SK-N-SH (cell line): ENCODE results near the gene RBM19. TPM values are rescaled to one million over a fixed set of nuclear protein-coding genes. Genes with fewer than 3 reads are reported as not detected.

Experiments used
- CTCF ChIA-PET: fragments of 300-600, 350-600 bp; formaldehyde crosslinking; extraction: SDS; loops from one replicate; lab custom pipeline; 2021; lab: Yijun Ruan, JAX
- POLR2A ChIA-PET: fragments of 350-600 bp; sonication (Branson Sonifier 250); formaldehyde crosslinking; extraction: SDS; loops from one replicate; lab custom pipeline; 2020; ENCODE audit warnings: antibody characterized with exemption, inconsistent platforms; lab: Yijun Ruan, JAX
- DNase-seq: peaks from one replicate; pipeline ENCODE4 v3.0.0; 2012
- H2AFZ ChIP-seq: fragments of 200-600 bp; sonication (generic); 2 replicates; pipeline ENCODE4 v1.8.1; 2016; ENCODE audit warnings: antibody characterized with exemption, mild to moderate bottlenecking, low read depth
- H3F3A ChIP-seq: fragments of 200-600 bp; sonication (generic); replicated peaks from 2 replicates; pipeline ENCODE3; 2016; ENCODE audit warnings: antibody characterized with exemption, mild to moderate bottlenecking; ENCODE audit not compliant: insufficient read depth
- H3K27ac ChIP-seq, 2 experiments: fragments of 200-500 bp in 1 of 2; fragments of 200-600 bp in 1 of 2; sonication (Bioruptor generic) in 1 of 2; sonication (generic), shearing (Covaris generic) in 1 of 2; 2 replicates each; pipeline versions ENCODE4 v1.5.1 to v1.6.1; 2014 to 2016; ENCODE audit warnings: low read depth in 2 of 2, inconsistent platforms in 1 of 2, low read length in 1 of 2, mild to moderate bottlenecking in 1 of 2, mixed read lengths in 1 of 2
- H3K27me3 ChIP-seq: fragments of 200-600 bp; sonication (generic), shearing (Covaris generic); 2 replicates; pipeline ENCODE4 v1.6.1; 2016; ENCODE audit warnings: mixed run types; ENCODE audit not compliant: insufficient read depth
- H3K36me3 ChIP-seq, 2 experiments: fragments of 200-500 bp in 1 of 2; fragments of 200-600 bp in 1 of 2; sonication (Bioruptor generic) in 1 of 2; sonication (generic) in 1 of 2; replicated peaks in 1 of 2; 2 replicates each; pipeline versions ENCODE3 to v1.5.1; 2014 to 2016; ENCODE audit warnings: low read length in 1 of 2, mild to moderate bottlenecking in 1 of 2; ENCODE audit not compliant: insufficient read depth in 2 of 2, control insufficient read depth in 1 of 2
- H3K4me1 ChIP-seq, 2 experiments: fragments of 200-500 bp in 1 of 2; fragments of 200-600 bp in 1 of 2; sonication (Bioruptor generic) in 1 of 2; sonication (generic), shearing (Covaris generic) in 1 of 2; 2 replicates each; pipeline versions ENCODE4 v1.5.1 to v1.6.1; 2014 to 2016; ENCODE audit warnings: low read depth in 1 of 2, low read length in 1 of 2, mixed run types in 1 of 2; ENCODE audit not compliant: insufficient read depth in 2 of 2, control insufficient read depth in 1 of 2
- H3K4me2 ChIP-seq: fragments of 200-600 bp; sonication (generic), shearing (Covaris generic); 2 replicates; pipeline ENCODE4 v1.6.1; 2017; ENCODE audit warnings: mixed run types
- H3K4me3 ChIP-seq, 2 experiments: fragments of 200-500 bp in 1 of 2; fragments of 200-600 bp in 1 of 2; sonication (Bioruptor generic) in 1 of 2; sonication (generic), shearing (Covaris generic) in 1 of 2; 2 replicates each; pipeline versions ENCODE4 v1.5.1 to v1.8.1; 2014 to 2016; ENCODE audit warnings: low read depth in 2 of 2, inconsistent platforms in 1 of 2, low read length in 1 of 2, mild to moderate bottlenecking in 1 of 2, mixed read lengths in 1 of 2, moderate library complexity in 1 of 2
- H3K79me2 ChIP-seq: fragments of 200-600 bp; sonication (generic); 2 replicates; pipeline ENCODE4 v1.8.1; 2017; ENCODE audit warnings: mild to moderate bottlenecking; ENCODE audit not compliant: insufficient read depth
- H3K9ac ChIP-seq: fragments of 200-600 bp; sonication (generic); 2 replicates; pipeline ENCODE4 v1.6.1; 2017; ENCODE audit warnings: mixed run types
- H3K9me2 ChIP-seq: fragments of 200-600 bp; sonication (generic); 2 replicates; pipeline ENCODE4 v1.6.1; 2017; ENCODE audit warnings: mixed run types
- H3K9me3 ChIP-seq: fragments of 200-600 bp; sonication (generic); 2 replicates; pipeline ENCODE4 v1.6.1; 2017; ENCODE audit warnings: mixed run types, mild to moderate bottlenecking, moderate library complexity
- H4K20me1 ChIP-seq: fragments of 200-600 bp; sonication (generic); 2 replicates; pipeline ENCODE4 v1.6.1; 2017; ENCODE audit warnings: mild to moderate bottlenecking, mixed run types; ENCODE audit not compliant: insufficient read depth
- CTCF ChIP-seq: fragments of 200-600 bp; sonication (generic); IDR thresholded peaks from 2 replicates; pipeline ENCODE4 v1.6.1; 2017; ENCODE audit warnings: antibody characterized with exemption, mild to moderate bottlenecking, moderate library complexity
- ELF1 ChIP-seq: IDR thresholded peaks from 2 replicates; pipeline ENCODE4 v1.4.0; 2012
- EP300 ChIP-seq, 2 experiments: IDR thresholded peaks; 2 replicates each; pipeline versions ENCODE4 v1.4.0 to v1.6.1; 2012; ENCODE audit warnings: borderline replicate concordance in 1 of 2, low read depth in 1 of 2, low read length in 1 of 2
- FOSL2 ChIP-seq: IDR thresholded peaks from 2 replicates; pipeline ENCODE4 v1.4.0; 2012; ENCODE audit warnings: low read depth, mild to moderate bottlenecking, moderate library complexity, borderline replicate concordance
- GABPA ChIP-seq: IDR thresholded peaks from 2 replicates; pipeline ENCODE4 v1.4.0; 2012; ENCODE audit warnings: low read depth, mild to moderate bottlenecking
- IRF3 ChIP-seq: fragments of 150-350 bp; IDR thresholded peaks from 2 replicates; pipeline ENCODE4 v1.6.1; 2016; ENCODE audit warnings: mild to moderate bottlenecking, low read depth, low read length
- JUND ChIP-seq: IDR thresholded peaks from 2 replicates; pipeline ENCODE4 v1.4.0; 2012
- MEF2A ChIP-seq: IDR thresholded peaks from 2 replicates; pipeline ENCODE4 v1.4.0; 2012; ENCODE audit warnings: low read depth, borderline replicate concordance
- NFIC ChIP-seq: IDR thresholded peaks from 2 replicates; pipeline ENCODE4 v1.4.0; 2012; ENCODE audit warnings: borderline replicate concordance
- NRF1 ChIP-seq: IDR thresholded peaks from 2 replicates; pipeline ENCODE4 v1.6.1; 2012; ENCODE audit warnings: low read depth, mild to moderate bottlenecking, low read length
- PBX3 ChIP-seq: IDR thresholded peaks from 2 replicates; pipeline ENCODE4; 2012
- POLR2AphosphoS5 ChIP-seq: IDR thresholded peaks from 2 replicates; pipeline ENCODE4 v1.6.1; 2012; ENCODE audit warnings: low read depth, low read length
- RCOR1 ChIP-seq: fragments of 150-350 bp; IDR thresholded peaks from 2 replicates; pipeline ENCODE4 v1.6.1; 2017; ENCODE audit warnings: antibody characterized with exemption, low read length
- RFX5 ChIP-seq: IDR thresholded peaks from 2 replicates; pipeline ENCODE4 v1.6.1; 2012; ENCODE audit warnings: mild to moderate bottlenecking, improper control_type of control experiment, low read length
- SIN3A ChIP-seq: IDR thresholded peaks from 2 replicates; pipeline ENCODE4 v1.6.1; 2012; ENCODE audit warnings: low read depth, mild to moderate bottlenecking, low read length, moderate library complexity, borderline replicate concordance
- TCF12 ChIP-seq: IDR thresholded peaks from 2 replicates; pipeline ENCODE4 v1.4.0; 2012
- TEAD4 ChIP-seq: IDR thresholded peaks from 2 replicates; pipeline ENCODE4 v1.4.0; 2012; ENCODE audit warnings: mild to moderate bottlenecking, borderline replicate concordance; ENCODE audit not compliant: insufficient read depth
- USF2 ChIP-seq: fragments of 150-350 bp; IDR thresholded peaks from 2 replicates; pipeline ENCODE4 v1.6.1; 2017; ENCODE audit warnings: antibody characterized with exemption, low read length, low read depth, borderline replicate concordance
- YY1 ChIP-seq: IDR thresholded peaks from 2 replicates; pipeline ENCODE4 v1.4.0; 2012; ENCODE audit warnings: low read depth, mild to moderate bottlenecking
- WGBS: methylation state at CpG from one replicate; pipeline ENCODE4 v1.1.6; 2017; ENCODE audit warnings: low lambda C conversion rate; 5-methylcytosine and 5-hydroxymethylcytosine counted together
- polyA plus RNA-seq, 3 experiments: library from polyadenylated mRNA; depleted of rRNA; stranded (reverse); fragments of >200 nt; gene quantifications; 2 replicates each; pipeline ENCODE4 v1.2.3, GENCODE V29; 2012

The RBM19 gene
- polyA plus RNA-seq, 1 of the 3 experiments (the other 2 are of a cell fraction): 16.6 TPM

GRCh38 chr12:113905829-113906228, 60.3 kb downstream of the RBM19 start:
- Histone ChIP-seq H3K4me2 (no peak overlapping the region), H4K20me1 (no peaks in the 10 kb centered on the region), H3K4me3 (no peak overlapping the region), H3K9ac (no peak overlapping the region), H2AFZ (no peak overlapping the region), H3K27me3 (no peaks in the 10 kb centered on the region), H3K79me2 (no peaks in the 10 kb centered on the region), H3K27ac (no peak overlapping the region), H3F3A (peaks cover 8% of the 10 kb centered on the region), H3K9me2 (no peaks in the 10 kb centered on the region), H3K9me3 (no peaks in the 10 kb centered on the region), H3K36me3 (peaks cover 8 to 11% of the 10 kb centered on the region in 2 experiments), H3K4me1 (0 out of 4 replicates have a peak, but pooled peaks cover 0 to 5% of the 10 kb centered on the region in 2 experiments)
- ChIA-PET CTCF (no interaction called here), POLR2A (no interaction called here)
- 89% methylated on average over 4 of the region's 4 CpGs for WGBS
- TF ChIP-seq MEF2A (no peak), IRF3 (no peak), TEAD4 (no peak), FOSL2 (no peak), EP300 (IDR thresholded peaks at IDR 0.05; ENCODE audit: borderline replicate concordance in 1 of 2, low read depth in 1 of 2, low read length in 1 of 2) (no peak)
- DNase-seq: no peak

- no peaks in the 10 kb centered on the region for H4K20me1 ChIP-seq
- no peak overlapping the region for H2AFZ ChIP-seq
- no peak overlapping the region for H3K4me3 ChIP-seq
- no peak overlapping the region for H3K4me2 ChIP-seq
- ChIA-PET POLR2A (interaction anchor here (0.6 kb wide), 1 partner anchor 17 kb away, joined by 3 read pairs; no protein-coding TSS in a partner anchor), CTCF (interaction anchor here (1.2 to 2.5 kb wide), 2 partner anchors 9 to 66 kb away, joined by 4 to 8 read pairs; no protein-coding TSS in a partner anchor)
- peaks cover 8% of the 10 kb centered on the region for H3F3A ChIP-seq
- H3K79me2 ChIP-seq: no peaks in the 10 kb centered on the region
- H3K9me2 ChIP-seq: no peaks in the 10 kb centered on the region
- no peak overlapping the region for H3K9ac ChIP-seq
- H3K4me1 ChIP-seq: 0 out of 4 replicates have a peak, but pooled peaks cover 0 to 5% of the 10 kb centered on the region in 2 experiments
- no peaks in the 10 kb centered on the region for H3K27me3 ChIP-seq
- 0 out of 4 replicates have a peak overlapping the region, but pooled peaks of 1 of the 2 experiments have one; percentile 2 for H3K27ac ChIP-seq
- H3K36me3 ChIP-seq: peaks cover 5 to 11% of the 10 kb centered on the region in 2 experiments
- 24% methylated on average over 4 of the region's 4 CpGs for WGBS
- TF ChIP-seq POLR2AphosphoS5: no peak
- peak; percentile 69 for TF ChIP-seq PBX3
- TF ChIP-seq USF2: no peak
- TF ChIP-seq RCOR1: no peak
- TF ChIP-seq GABPA: no peak
- no peak for TF ChIP-seq NRF1
- TF ChIP-seq TEAD4: peak; percentile 66; the same call in 1 of the 2 replicates
- no peak; the same call in none of the 2 replicates for TF ChIP-seq NFIC
- peak; percentile 77 for TF ChIP-seq TCF12
- no peak for TF ChIP-seq RFX5
- peak in 1 of 2 experiments; percentile 62; a peak in 2 of 4 replicates for TF ChIP-seq EP300 (IDR thresholded peaks at IDR 0.05; ENCODE audit: borderline replicate concordance in 1 of 2, low read depth in 1 of 2, low read length in 1 of 2)
- TF ChIP-seq SIN3A: no peak
- TF ChIP-seq YY1: no peak
- TF ChIP-seq FOSL2: peak; percentile 52; the same call in 1 of the 2 replicates
- TF ChIP-seq ELF1: no peak
- TF ChIP-seq IRF3: no peak
- TF ChIP-seq CTCF: no peak
- TF ChIP-seq MEF2A: peak; percentile 81
- peak; percentile 71 for TF ChIP-seq JUND
- H3K9me3 ChIP-seq: no peaks in the 10 kb centered on the region
- no peak for DNase-seq
These were observed 62.7 kb downstream of the RBM19 start for GRCh38 chr12:113903381-113903863.
